ENCODE results near the gene CTU1. TPM values are rescaled to one million over a fixed set of nuclear protein-coding genes. Genes with fewer than 3 reads are reported as not detected.
A peak's percentile ranks its signal among the peaks of the same experiment; 100 is the strongest.

The CTU1 gene
- total RNA-seq, 4 donors from 2014 or later: 7.4 to 25.5 (median 18.3) TPM

GRCh38 chr19:51083181-51083580 lies 25.0 kb downstream of the CTU1 start:
- Histone ChIP-seq H3K9me3 (no peaks in the 10 kb centered on the region), H3K27ac (no peak overlapping the region), H3K27me3 (peaks cover 0 to 3% of the 10 kb centered on the region in 2 donors), H3K4me3 (no peak overlapping the region), H3K36me3 (no peaks in the 10 kb centered on the region), H3K4me1 (no peaks in the 10 kb centered on the region)
- no peak for TF ChIP-seq CTCF (IDR thresholded peaks at IDR 0.05)
- no peak for TF ChIP-seq EP300 (IDR thresholded peaks at IDR 0.05)
- TF ChIP-seq POLR2A (IDR thresholded peaks at IDR 0.05): no peak
- no peak for DNase-seq (ENCODE audit: low spot score in 2 of 2)
- 28 to 36% methylated on average over 4 of the region's 4 CpGs for WGBS, 2 donors

- TF ChIP-seq EP300 (IDR thresholded peaks at IDR 0.05) (no peak), CTCF (IDR thresholded peaks at IDR 0.05) (no peak), POLR2A (IDR thresholded peaks at IDR 0.05) (no peak)
- Histone ChIP-seq H3K9me3 (no peaks in the 10 kb centered on the region), H3K4me3 (no peak within 1 kb of the TSS), H3K27ac (no peak within 1 kb of the TSS), H3K4me1 (no peaks in the 10 kb centered on the region), H3K27me3 (peaks cover 0 to 3% of the 10 kb centered on the region in 2 donors), H3K36me3 (no peaks in the 10 kb centered on the region)
- 22 to 26% methylated on average over 7 of the region's 7 CpGs for WGBS, 2 donors
- DNase-seq (ENCODE audit: low spot score in 2 of 2): no peak
Observed at GRCh38 chr19:51082611-51083010, 25.6 kb downstream of the CTU1 start, which contains the start of gene KLK14. KLK14 (minus strand) TSS chr19:51082887; CDS start chr19:51082614, 273 bp downstream.

GRCh38 chr19:51081476-51081875 lies 26.7 kb downstream of the CTU1 start:
- Histone ChIP-seq H3K27ac (no peak overlapping the region), H3K9me3 (no peaks in the 10 kb centered on the region), H3K4me1 (no peaks in the 10 kb centered on the region), H3K4me3 (no peak overlapping the region), H3K27me3 (peaks cover 0 to 3% of the 10 kb centered on the region in 2 donors), H3K36me3 (no peaks in the 10 kb centered on the region)
- no peak for DNase-seq (ENCODE audit: low spot score in 2 of 2)
- 85 to 90% methylated on average over 14 of the region's 14 CpGs for WGBS, 2 donors
- TF ChIP-seq POLR2A (IDR thresholded peaks at IDR 0.05): no peak
- TF ChIP-seq CTCF (IDR thresholded peaks at IDR 0.05): no peak
- no peak for TF ChIP-seq EP300 (IDR thresholded peaks at IDR 0.05)

- Histone ChIP-seq H3K36me3 (no peaks in the 10 kb centered on the region), H3K9me3 (no peaks in the 10 kb centered on the region), H3K4me3 (no peak overlapping the region), H3K4me1 (no peaks in the 10 kb centered on the region), H3K27me3 (peaks cover 0 to 3% of the 10 kb centered on the region in 2 donors), H3K27ac (no peak overlapping the region)
- TF ChIP-seq EP300 (IDR thresholded peaks at IDR 0.05) (no peak), CTCF (IDR thresholded peaks at IDR 0.05) (no peak), POLR2A (IDR thresholded peaks at IDR 0.05) (no peak)
- DNase-seq (ENCODE audit: low spot score in 2 of 2): peak in 1 of 2 donors; percentile 23
- WGBS, 2 donors: 69 to 72% methylated on average over 21 to 23 of the region's 27 CpGs
Observed at GRCh38 chr19:51079481-51080110, 28.6 kb downstream of the CTU1 start.

GRCh38 chr19:51078731-51079130 lies 29.5 kb downstream of the CTU1 start:
- H3K4me3 ChIP-seq: no peak overlapping the region
- peaks cover 0 to 6% (median 0%) of the 10 kb centered on the region in 4 donors for H3K9me3 ChIP-seq
- H3K4me1 ChIP-seq: no peaks in the 10 kb centered on the region
- WGBS, 2 donors: 80 to 84% methylated on average over 6 of the region's 6 CpGs
- no peak overlapping the region for H3K27ac ChIP-seq
- no peak for DNase-seq (ENCODE audit: low spot score in 2 of 2)
- H3K27me3 ChIP-seq: peaks cover 0 to 3% of the 10 kb centered on the region in 2 donors
- no peaks in the 10 kb centered on the region for H3K36me3 ChIP-seq
- no peak for TF ChIP-seq POLR2A (IDR thresholded peaks at IDR 0.05)
